ENCODE data around the gene OSBPL7.

Gene OSBPL7

GRCh38 chr17:47829870-47830269 is 8.3 kb upstream of the OSBPL7 start:
- no CpG with 5 or more reads among the region's 3 CpGs for WGBS (ENCODE audit: extremely low coverage, insufficient coverage, low lambda C conversion rate)
- peaks cover 2% of the 10 kb centered on the region for H3K36me3 ChIP-seq (ENCODE audit: control insufficient read depth, insufficient read depth, low read length)
- no peak overlapping the region for H3K56ac ChIP-seq (ENCODE audit: low read length)
- H3K4me1 ChIP-seq (ENCODE audit: control insufficient read depth, low read depth, low read length), result no peaks in the 10 kb centered on the region
- no peak overlapping the region for H2BK5ac ChIP-seq (ENCODE audit: low read length)
- no peak overlapping the region for H3K27ac ChIP-seq (ENCODE audit: low read depth, low read length)
- no peak overlapping the region for H2BK15ac ChIP-seq (replicated peaks; ENCODE audit: low read depth)
- H3K79me2 ChIP-seq (ENCODE audit: control insufficient read depth, insufficient read depth, low read length), result peaks cover 8% of the 10 kb centered on the region
- H3K27me3 ChIP-seq (ENCODE audit: insufficient read depth, low read length, poor library complexity), result no peaks in the 10 kb centered on the region
- H3K4ac ChIP-seq (ENCODE audit: low read depth, low read length), result no peak overlapping the region
- H4K8ac ChIP-seq (ENCODE audit: low read depth, low read length), result no peak overlapping the region
- no peak for DNase-seq
- no peaks in the 10 kb centered on the region for H3K79me1 ChIP-seq (ENCODE audit: low read length)
- H3K18ac ChIP-seq (ENCODE audit: low read length), result no peak overlapping the region
- H2BK120ac ChIP-seq (ENCODE audit: low read depth, low read length), result no peak overlapping the region
- no peak overlapping the region for H2AK5ac ChIP-seq (ENCODE audit: low read length)
- H4K5ac ChIP-seq (ENCODE audit: low read length), result no peak overlapping the region
- no peak overlapping the region for H3K9ac ChIP-seq (ENCODE audit: low read length)
- no peak overlapping the region for H3K4me2 ChIP-seq (ENCODE audit: low read length)
- H3K4me3 ChIP-seq (ENCODE audit: low read length), result no peak overlapping the region
- no peak overlapping the region for H3K23ac ChIP-seq (ENCODE audit: low read length)

GRCh38 chr17:47823519-47823918 is 1.9 kb upstream of the OSBPL7 start:
- H3K4me2 ChIP-seq (ENCODE audit: low read length), result no peak overlapping the region
- WGBS (ENCODE audit: extremely low coverage, insufficient coverage, low lambda C conversion rate), result no CpG with 5 or more reads among the region's 4 CpGs
- H3K23ac ChIP-seq (ENCODE audit: low read length), result no peak overlapping the region

GRCh38 chr17:47822785-47823184 is 1.2 kb upstream of the OSBPL7 start:
- Histone ChIP-seq H3K27ac (ENCODE audit: low read depth, low read length) (no peak overlapping the region), H2BK120ac (ENCODE audit: low read depth, low read length) (no peak overlapping the region), H3K36me3 (ENCODE audit: control insufficient read depth, insufficient read depth, low read length) (peaks cover 2% of the 10 kb centered on the region), H3K4me1 (ENCODE audit: control insufficient read depth, low read depth, low read length) (peaks cover 3% of the 10 kb centered on the region), H3K27me3 (ENCODE audit: insufficient read depth, low read length, poor library complexity) (no peaks in the 10 kb centered on the region), H3K18ac (ENCODE audit: low read length) (no peak overlapping the region), H2BK5ac (ENCODE audit: low read length) (no peak overlapping the region), H3K56ac (ENCODE audit: low read length) (no peak overlapping the region), H4K5ac (ENCODE audit: low read length) (no peak overlapping the region), H3K79me2 (ENCODE audit: control insufficient read depth, insufficient read depth, low read length) (no peaks in the 10 kb centered on the region), H3K4me2 (ENCODE audit: low read length) (no peak overlapping the region), H3K4ac (ENCODE audit: low read depth, low read length) (no peak overlapping the region), H3K9ac (ENCODE audit: low read length) (no peak overlapping the region), H2AK5ac (ENCODE audit: low read length) (no peak overlapping the region), H4K8ac (ENCODE audit: low read depth, low read length) (no peak overlapping the region), H3K79me1 (ENCODE audit: low read length) (no peaks in the 10 kb centered on the region), H2BK15ac (replicated peaks; ENCODE audit: low read depth) (no peak overlapping the region), H3K4me3 (ENCODE audit: low read length) (no peak overlapping the region), H3K23ac (ENCODE audit: low read length) (no peak overlapping the region)
- no peak for DNase-seq
- WGBS (ENCODE audit: extremely low coverage, insufficient coverage, low lambda C conversion rate), result no CpG with 5 or more reads among the region's 4 CpGs

More at GRCh38 chr17:47823519-47823918, 1.9 kb upstream of the OSBPL7 start:
- no peak overlapping the region for H2BK5ac ChIP-seq (ENCODE audit: low read length)
- no peaks in the 10 kb centered on the region for H3K79me2 ChIP-seq (ENCODE audit: control insufficient read depth, insufficient read depth, low read length)
- no peak overlapping the region for H4K8ac ChIP-seq (ENCODE audit: low read depth, low read length)
- H2AK5ac ChIP-seq (ENCODE audit: low read length), result no peak overlapping the region
- no peak overlapping the region for H3K27ac ChIP-seq (ENCODE audit: low read depth, low read length)
- no peak overlapping the region for H3K18ac ChIP-seq (ENCODE audit: low read length)
- DNase-seq, result no peak
- peaks cover 2% of the 10 kb centered on the region for H3K36me3 ChIP-seq (ENCODE audit: control insufficient read depth, insufficient read depth, low read length)
- H3K79me1 ChIP-seq (ENCODE audit: low read length), result no peaks in the 10 kb centered on the region
- no peak overlapping the region for H4K5ac ChIP-seq (ENCODE audit: low read length)
- no peak overlapping the region for H3K9ac ChIP-seq (ENCODE audit: low read length)
- H3K56ac ChIP-seq (ENCODE audit: low read length), result no peak overlapping the region
- H3K4me1 ChIP-seq (ENCODE audit: control insufficient read depth, low read depth, low read length), result peaks cover 3% of the 10 kb centered on the region
- no peak overlapping the region for H2BK15ac ChIP-seq (replicated peaks; ENCODE audit: low read depth)
- no peaks in the 10 kb centered on the region for H3K27me3 ChIP-seq (ENCODE audit: insufficient read depth, low read length, poor library complexity)
- H3K4me3 ChIP-seq (ENCODE audit: low read length), result no peak overlapping the region
- H2BK120ac ChIP-seq (ENCODE audit: low read depth, low read length), result no peak overlapping the region
- no peak overlapping the region for H3K4ac ChIP-seq (ENCODE audit: low read depth, low read length)

- Histone ChIP-seq H3K4me3 (ENCODE audit: low read length) (peak overlapping the region; percentile 66), H2BK120ac (ENCODE audit: low read depth, low read length) (no peak overlapping the region), H4K5ac (ENCODE audit: low read length) (no peak overlapping the region), H4K8ac (ENCODE audit: low read depth, low read length) (no peak overlapping the region), H3K79me1 (ENCODE audit: low read length) (no peaks in the 10 kb centered on the region), H3K4me2 (ENCODE audit: low read length) (peak overlapping the region; percentile 25), H3K23ac (ENCODE audit: low read length) (no peak overlapping the region), H3K27ac (ENCODE audit: low read depth, low read length) (no peak overlapping the region), H3K36me3 (ENCODE audit: control insufficient read depth, insufficient read depth, low read length) (no peaks in the 10 kb centered on the region), H3K56ac (ENCODE audit: low read length) (peak overlapping the region; percentile 81), H3K18ac (ENCODE audit: low read length) (no peak overlapping the region), H2BK5ac (ENCODE audit: low read length) (no peak overlapping the region), H3K4ac (ENCODE audit: low read depth, low read length) (no peak overlapping the region), H3K9ac (ENCODE audit: low read length) (peak overlapping the region; percentile 68), H3K79me2 (ENCODE audit: control insufficient read depth, insufficient read depth, low read length) (no peaks in the 10 kb centered on the region), H2AK5ac (ENCODE audit: low read length) (no peak overlapping the region), H3K27me3 (ENCODE audit: insufficient read depth, low read length, poor library complexity) (no peaks in the 10 kb centered on the region), H3K4me1 (ENCODE audit: control insufficient read depth, low read depth, low read length) (peaks cover 3% of the 10 kb centered on the region), H2BK15ac (replicated peaks; ENCODE audit: low read depth) (no peak overlapping the region)
- WGBS (ENCODE audit: extremely low coverage, insufficient coverage, low lambda C conversion rate), result no CpG with 5 or more reads among the region's 4 CpGs
- DNase-seq, result no peak
Measured at GRCh38 chr17:47821031-47821423, 567 bp downstream of the OSBPL7 start.

- Histone ChIP-seq H2BK120ac (ENCODE audit: low read depth, low read length) (no peak overlapping the region), H3K9ac (ENCODE audit: low read length) (no peak overlapping the region), H3K27ac (ENCODE audit: low read depth, low read length) (no peak overlapping the region), H3K56ac (ENCODE audit: low read length) (no peak overlapping the region), H3K36me3 (ENCODE audit: control insufficient read depth, insufficient read depth, low read length) (no peaks in the 10 kb centered on the region), H2BK5ac (ENCODE audit: low read length) (no peak overlapping the region), H3K23ac (ENCODE audit: low read length) (no peak overlapping the region), H3K4me3 (ENCODE audit: low read length) (no peak overlapping the region), H3K4me2 (ENCODE audit: low read length) (no peak overlapping the region), H2BK15ac (replicated peaks; ENCODE audit: low read depth) (no peak overlapping the region), H2AK5ac (ENCODE audit: low read length) (no peak overlapping the region), H4K5ac (ENCODE audit: low read length) (no peak overlapping the region), H3K79me2 (ENCODE audit: control insufficient read depth, insufficient read depth, low read length) (no peaks in the 10 kb centered on the region), H3K27me3 (ENCODE audit: insufficient read depth, low read length, poor library complexity) (no peaks in the 10 kb centered on the region), H3K79me1 (ENCODE audit: low read length) (no peaks in the 10 kb centered on the region), H3K4me1 (ENCODE audit: control insufficient read depth, low read depth, low read length) (peaks cover 3% of the 10 kb centered on the region), H3K18ac (ENCODE audit: low read length) (no peak overlapping the region), H4K8ac (ENCODE audit: low read depth, low read length) (no peak overlapping the region), H3K4ac (ENCODE audit: low read depth, low read length) (no peak overlapping the region)
- WGBS (ENCODE audit: extremely low coverage, insufficient coverage, low lambda C conversion rate), result no CpG with 5 or more reads among the region's 12 CpGs
- DNase-seq, result no peak
Measured at GRCh38 chr17:47820033-47820789, 1.4 kb downstream of the OSBPL7 start.

GRCh38 chr17:47819475-47819874 is 2.1 kb downstream of the OSBPL7 start:
- Histone ChIP-seq H2BK5ac (ENCODE audit: low read length) (no peak overlapping the region), H3K27me3 (ENCODE audit: insufficient read depth, low read length, poor library complexity) (no peaks in the 10 kb centered on the region), H3K36me3 (ENCODE audit: control insufficient read depth, insufficient read depth, low read length) (no peaks in the 10 kb centered on the region), H3K9ac (ENCODE audit: low read length) (no peak overlapping the region), H2AK5ac (ENCODE audit: low read length) (no peak overlapping the region), H3K27ac (ENCODE audit: low read depth, low read length) (no peak overlapping the region), H3K23ac (ENCODE audit: low read length) (no peak overlapping the region), H4K5ac (ENCODE audit: low read length) (no peak overlapping the region), H3K4me3 (ENCODE audit: low read length) (no peak overlapping the region), H2BK15ac (replicated peaks; ENCODE audit: low read depth) (no peak overlapping the region), H3K56ac (ENCODE audit: low read length) (no peak overlapping the region), H3K4me1 (ENCODE audit: control insufficient read depth, low read depth, low read length) (peaks cover 3% of the 10 kb centered on the region), H3K4ac (ENCODE audit: low read depth, low read length) (no peak overlapping the region), H3K4me2 (ENCODE audit: low read length) (no peak overlapping the region), H4K8ac (ENCODE audit: low read depth, low read length) (no peak overlapping the region), H3K18ac (ENCODE audit: low read length) (no peak overlapping the region), H2BK120ac (ENCODE audit: low read depth, low read length) (no peak overlapping the region), H3K79me2 (ENCODE audit: control insufficient read depth, insufficient read depth, low read length) (no peaks in the 10 kb centered on the region), H3K79me1 (ENCODE audit: low read length) (no peaks in the 10 kb centered on the region)
- WGBS (ENCODE audit: extremely low coverage, insufficient coverage, low lambda C conversion rate), result no CpG with 5 or more reads among the region's 10 CpGs
- no peak for DNase-seq
